ENCODE results near the gene PSMG1.

PSMG1 gene

GRCh38 chr21:39137248-39138178, 45.7 kb downstream of the PSMG1 start:
- TF ChIP-seq CEBPB (IDR thresholded peaks at IDR 0.05) (no peak), FOXM1 (IDR thresholded peaks at IDR 0.05; ENCODE audit: borderline replicate concordance, low read depth) (no peak), REST (IDR thresholded peaks at IDR 0.05; ENCODE audit: low read depth) (no peak), MAX (IDR thresholded peaks at IDR 0.05) (no peak), EGR1 (IDR thresholded peaks at IDR 0.05) (no peak), USF1 (IDR thresholded peaks at IDR 0.05) (no peak)

GRCh38 chr21:39136711-39137110, 46.5 kb downstream of the PSMG1 start:
- TF ChIP-seq NFIC (IDR thresholded peaks at IDR 0.05): no peak
- TF ChIP-seq TAF1 (IDR thresholded peaks at IDR 0.05; ENCODE audit: low read depth): no peak
- TF ChIP-seq EGR1 (IDR thresholded peaks at IDR 0.05): no peak
- TF ChIP-seq FOXM1 (IDR thresholded peaks at IDR 0.05; ENCODE audit: borderline replicate concordance, low read depth): no peak
- TF ChIP-seq REST (IDR thresholded peaks at IDR 0.05; ENCODE audit: low read depth): no peak
- TF ChIP-seq ZBTB7A (IDR thresholded peaks at IDR 0.05; ENCODE audit: low read depth): no peak
- no peak for TF ChIP-seq CREB1 (IDR thresholded peaks at IDR 0.05; ENCODE audit: low read depth)
- TF ChIP-seq RAD21 (IDR thresholded peaks at IDR 0.05; ENCODE audit: low read depth): no peak
- TF ChIP-seq TCF12 (IDR thresholded peaks at IDR 0.05; ENCODE audit: low read depth): no peak
- no peak for TF ChIP-seq YY1 (IDR thresholded peaks at IDR 0.05; ENCODE audit: low read depth)
- TF ChIP-seq EP300 (IDR thresholded peaks at IDR 0.05; ENCODE audit: borderline replicate concordance): no peak

GRCh38 chr21:39136138-39136537, 47.1 kb downstream of the PSMG1 start:
- peak; percentile 49 for TF ChIP-seq RAD21 (IDR thresholded peaks at IDR 0.05; ENCODE audit: low read depth)

GRCh38 chr21:39134288-39134810, 48.9 kb downstream of the PSMG1 start:
- no peak for TF ChIP-seq MAX (IDR thresholded peaks at IDR 0.05)
- no peak for TF ChIP-seq USF1 (IDR thresholded peaks at IDR 0.05)
- TF ChIP-seq TAF1 (IDR thresholded peaks at IDR 0.05; ENCODE audit: low read depth): no peak
- TF ChIP-seq NFIC (IDR thresholded peaks at IDR 0.05): no peak
- no peak for TF ChIP-seq TCF12 (IDR thresholded peaks at IDR 0.05; ENCODE audit: low read depth)
- TF ChIP-seq YY1 (IDR thresholded peaks at IDR 0.05; ENCODE audit: low read depth): no peak
- no peak for TF ChIP-seq ZBTB7A (IDR thresholded peaks at IDR 0.05; ENCODE audit: low read depth)
- no peak for TF ChIP-seq EGR1 (IDR thresholded peaks at IDR 0.05)

GRCh38 chr21:39132248-39132647, 51.0 kb downstream of the PSMG1 start:
- TF ChIP-seq MAX (IDR thresholded peaks at IDR 0.05): no peak
- TF ChIP-seq EP300 (IDR thresholded peaks at IDR 0.05; ENCODE audit: borderline replicate concordance): no peak
- no peak for TF ChIP-seq RAD21 (IDR thresholded peaks at IDR 0.05; ENCODE audit: low read depth)
- no peak for TF ChIP-seq YY1 (IDR thresholded peaks at IDR 0.05; ENCODE audit: low read depth)
- TF ChIP-seq REST (IDR thresholded peaks at IDR 0.05; ENCODE audit: low read depth): no peak
- no peak for TF ChIP-seq TCF12 (IDR thresholded peaks at IDR 0.05; ENCODE audit: low read depth)
- TF ChIP-seq TEAD4 (IDR thresholded peaks at IDR 0.05): no peak
- TF ChIP-seq TAF1 (IDR thresholded peaks at IDR 0.05; ENCODE audit: low read depth): no peak
- TF ChIP-seq CREB1 (IDR thresholded peaks at IDR 0.05; ENCODE audit: low read depth): no peak
- TF ChIP-seq NFIC (IDR thresholded peaks at IDR 0.05): no peak
- no peak for TF ChIP-seq FOXM1 (IDR thresholded peaks at IDR 0.05; ENCODE audit: borderline replicate concordance, low read depth)
- TF ChIP-seq ZBTB7A (IDR thresholded peaks at IDR 0.05; ENCODE audit: low read depth): no peak
- TF ChIP-seq USF1 (IDR thresholded peaks at IDR 0.05): no peak
- no peak for TF ChIP-seq EGR1 (IDR thresholded peaks at IDR 0.05)
